ENCODE data around the gene SORL1-AS1.

DNA sequence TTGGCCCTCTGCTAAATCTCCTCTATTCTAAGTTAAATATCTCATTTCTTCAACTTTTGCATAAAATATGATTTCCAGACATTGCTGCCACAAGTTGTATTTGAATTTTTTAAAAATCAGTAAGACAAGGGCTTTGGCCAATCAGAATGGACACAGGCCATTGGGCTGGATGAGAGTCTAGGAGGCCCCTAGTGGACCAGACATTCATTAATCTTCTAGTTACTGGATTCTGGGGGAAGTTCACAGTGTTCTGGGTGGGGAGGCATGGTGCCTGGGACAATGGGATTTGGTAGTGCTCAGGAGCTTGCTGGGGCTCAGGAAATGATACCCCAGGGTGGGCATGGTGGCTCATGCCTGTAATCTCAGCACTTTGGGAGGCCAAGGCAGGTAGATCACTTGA, 13.0 kb downstream of the SORL1-AS1 start:
- no peak for TF ChIP-seq CTCF (IDR thresholded peaks at IDR 0.05)
- TF ChIP-seq POLR2A (IDR thresholded peaks at IDR 0.05), result no peak
